ENCODE results near the gene RAB11FIP5.

Gene RAB11FIP5

DNA sequence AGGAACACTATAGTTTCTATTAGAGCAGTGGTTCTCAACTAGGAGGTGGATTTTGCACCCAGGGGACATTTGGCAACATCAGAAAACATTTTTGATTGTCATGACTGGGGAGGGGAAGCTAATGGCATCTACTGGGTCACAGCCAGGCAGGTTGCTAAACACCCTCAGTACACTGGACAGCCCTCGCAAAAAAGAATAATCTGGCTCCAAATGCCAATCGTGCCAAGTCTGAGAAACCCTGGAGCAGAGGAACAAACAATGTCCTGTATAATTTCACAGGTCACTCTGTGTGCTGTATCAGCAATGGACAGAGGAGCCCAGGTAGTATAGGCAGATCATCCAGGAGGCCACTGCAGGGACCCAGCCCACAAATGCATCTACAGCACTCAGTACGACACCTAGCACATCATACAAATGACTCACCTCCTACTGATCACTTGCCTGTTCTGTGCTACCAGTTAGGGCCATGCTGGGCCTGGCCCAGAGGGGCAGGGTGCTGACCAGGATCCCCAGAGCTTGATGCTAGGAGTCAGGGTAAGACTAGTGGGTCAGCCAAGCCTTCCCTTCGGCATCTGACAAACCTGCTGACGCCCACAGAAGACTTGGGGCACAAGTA lies 78.9 kb downstream of the RAB11FIP5 start:
- no peak for DNase-seq (ENCODE audit: low read depth, low spot score)

DNA sequence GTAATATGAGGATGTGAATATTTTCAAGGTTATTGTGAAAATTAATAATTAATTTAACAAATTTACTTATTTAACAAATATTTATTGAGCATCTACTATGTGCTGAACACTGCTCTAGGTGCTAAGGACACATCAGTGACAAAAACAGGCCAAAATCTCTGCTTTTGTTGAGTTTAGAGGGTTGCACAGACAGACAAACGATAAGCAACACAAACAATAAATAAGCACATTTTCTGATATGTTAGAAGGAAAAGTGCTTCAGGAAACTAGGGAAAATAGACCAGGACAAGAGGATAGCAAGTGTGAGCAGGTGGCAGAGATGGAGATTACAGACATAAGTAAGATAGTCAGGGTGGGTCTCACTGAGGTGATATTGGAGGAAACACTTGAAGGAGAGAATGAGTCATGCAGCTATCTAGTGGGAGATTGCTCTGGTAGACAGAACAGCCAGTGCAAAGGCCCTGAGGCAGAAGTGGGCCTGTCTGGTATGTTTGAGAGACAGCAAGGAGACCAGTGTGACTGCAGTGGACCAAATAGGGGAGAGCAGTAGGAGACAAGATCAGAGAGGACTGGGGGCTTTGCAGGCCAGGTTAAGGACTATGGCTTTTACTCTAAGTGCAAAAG lies 79.5 kb downstream of the RAB11FIP5 start:
- no peak for DNase-seq (ENCODE audit: low read depth, low spot score)

DNA sequence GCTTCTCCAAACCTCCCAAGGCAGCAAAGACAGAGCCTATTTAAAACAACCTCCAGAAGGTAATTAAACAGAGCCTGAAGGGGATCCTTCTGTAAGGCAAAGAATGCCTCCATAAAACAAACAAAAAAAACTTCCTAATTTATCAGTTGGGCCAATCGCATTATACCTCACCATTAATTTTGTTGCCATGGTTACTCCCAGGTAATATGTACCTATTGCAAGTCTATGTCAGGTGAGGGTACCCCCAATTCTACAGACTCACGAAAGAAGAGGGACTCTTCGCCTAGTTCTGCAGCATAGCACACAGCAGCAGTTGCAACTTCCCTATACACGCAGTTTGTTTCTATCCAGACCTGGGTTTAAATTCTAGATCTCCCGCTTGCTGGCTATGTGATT lies 80.0 kb downstream of the RAB11FIP5 start:
- DNase-seq (ENCODE audit: low read depth, low spot score): no peak

DNA sequence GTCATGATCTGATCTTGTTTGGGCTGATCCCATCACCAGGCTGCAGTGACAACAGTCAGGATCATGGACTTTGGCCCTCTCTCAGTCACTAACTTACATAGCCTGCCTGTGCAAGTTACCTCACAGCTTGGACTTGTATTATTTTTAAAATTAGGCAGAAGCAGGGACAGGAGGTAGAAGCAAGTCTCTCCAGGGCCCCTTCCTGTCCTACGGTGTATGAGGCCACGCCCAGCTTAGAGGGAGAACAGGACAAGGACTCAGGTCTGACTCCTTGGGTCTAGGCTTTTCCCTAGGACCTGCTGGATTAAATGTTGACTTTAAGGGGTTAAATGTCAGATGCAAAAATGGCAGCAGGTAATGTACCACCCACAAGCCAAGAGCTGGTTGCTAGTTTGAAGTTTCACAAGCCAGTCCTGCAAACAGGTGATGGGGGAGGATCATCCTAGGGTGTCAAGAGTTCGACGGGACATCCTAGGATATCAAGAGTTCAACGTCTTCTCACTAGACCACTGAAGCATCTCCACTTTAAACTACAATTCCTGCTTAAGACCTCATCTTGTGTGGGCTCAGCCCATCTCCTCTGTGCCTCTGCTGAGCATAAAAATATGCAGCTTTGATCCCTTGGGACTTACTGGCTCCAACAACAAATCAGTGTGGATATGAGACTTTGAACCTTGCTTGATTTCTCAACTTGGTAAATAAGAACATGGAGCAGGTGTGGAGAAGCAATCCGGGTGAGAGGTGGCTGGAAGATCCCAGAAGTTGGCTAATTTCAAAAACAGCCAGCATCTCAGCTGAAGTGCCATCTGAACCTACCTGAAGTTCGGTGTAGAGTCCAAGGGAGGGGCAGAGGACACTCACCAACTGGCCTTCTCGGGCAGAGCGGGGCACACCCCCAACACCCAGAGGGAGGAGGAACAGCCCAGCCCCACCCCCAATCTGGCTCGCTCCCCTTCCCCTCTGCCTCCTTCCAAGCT lies 80.7 kb downstream of the RAB11FIP5 start:
- DNase-seq (ENCODE audit: low read depth, low spot score): no peak

DNA sequence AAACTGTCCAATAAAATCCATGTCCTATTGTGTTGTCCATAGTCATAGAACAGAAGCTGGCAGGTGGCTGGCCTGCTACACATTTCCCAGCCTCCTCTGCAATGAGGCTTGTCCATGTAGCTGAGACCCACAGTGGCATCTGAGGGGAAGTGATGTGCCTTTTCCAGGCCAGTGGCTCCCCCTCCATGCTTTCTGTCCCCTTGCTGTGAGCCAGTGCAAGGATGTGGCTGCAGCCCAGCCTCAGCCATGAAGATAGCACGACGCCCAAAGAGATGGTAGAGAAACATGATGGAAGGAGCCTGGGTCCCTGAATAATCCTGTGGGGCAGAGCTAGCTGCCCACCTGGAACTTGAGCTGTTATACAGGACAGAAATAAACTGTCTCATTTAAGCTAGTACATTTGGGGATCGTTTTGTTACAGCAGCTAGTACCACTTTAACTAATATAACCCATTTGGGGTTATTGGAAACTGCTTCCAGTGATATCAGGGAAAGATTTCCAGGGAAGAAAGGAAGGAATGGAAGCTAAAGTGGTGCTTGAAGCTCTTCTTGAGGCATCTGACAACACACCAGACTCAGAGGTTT lies 81.6 kb downstream of the RAB11FIP5 start:
- no peak for DNase-seq (ENCODE audit: low read depth, low spot score)

DNA sequence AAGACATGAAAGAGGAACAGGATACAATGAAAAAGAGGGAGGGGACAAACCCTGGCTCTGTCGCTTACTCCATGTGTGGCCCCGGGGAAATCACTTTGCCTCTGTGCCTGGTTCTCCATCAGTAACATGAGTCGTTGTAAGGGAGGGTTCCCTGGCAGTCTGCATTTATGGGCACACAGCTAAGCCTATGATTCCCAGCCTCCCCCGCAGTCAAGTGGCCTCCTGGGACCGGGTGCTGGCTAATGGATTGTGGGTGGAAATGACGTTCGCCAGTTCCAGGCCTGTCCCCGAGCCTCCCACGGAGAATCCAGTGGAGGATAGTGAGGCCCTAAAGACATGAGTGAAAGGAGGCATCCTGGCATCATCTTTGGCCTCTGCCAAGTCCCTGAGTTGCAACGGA lies 83.9 kb downstream of the RAB11FIP5 start:
- no peak for DNase-seq (ENCODE audit: low read depth, low spot score)

DNA sequence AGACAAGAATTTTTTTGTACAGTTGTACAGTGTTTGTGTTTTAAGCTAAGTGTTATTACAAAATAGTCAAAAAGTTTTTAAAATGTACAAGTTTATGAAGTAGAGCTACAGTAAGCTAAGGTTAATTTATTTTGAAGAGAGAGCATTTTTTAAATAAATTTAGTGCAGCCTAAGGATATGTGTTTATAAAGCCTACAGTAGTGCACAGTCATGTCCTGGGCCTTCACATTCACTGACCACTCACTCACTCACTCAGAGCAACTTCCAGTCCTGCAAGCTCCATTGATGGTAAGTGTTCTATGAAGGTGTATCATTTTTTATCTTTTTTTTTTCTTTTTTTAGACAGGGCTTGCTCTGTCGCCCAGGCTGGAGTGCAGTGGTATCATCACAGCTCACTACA lies 85.4 kb downstream of the RAB11FIP5 start:
- no peak for DNase-seq (ENCODE audit: low read depth, low spot score)

GRCh38 chr2:73023497-73023896 lies 89.3 kb downstream of the RAB11FIP5 start:
- DNase-seq (ENCODE audit: low read depth, low spot score): no peak
